C4-2B (cell line): ENCODE measurements around the gene PNLDC1.
"Not testable (repeated sequence)": the region's sequence is repeated elsewhere in the genome, so short reads cannot be mapped to it uniquely, and the experiment has no call there.

Experiments
- H3K27ac ChIP-seq: fragments of 450-650 bp; 2 replicates; pipeline ENCODE4 v1.5.1; 2017
- ZFX ChIP-seq: fragments of 450-650 bp; IDR thresholded peaks from 2 replicates; pipeline ENCODE4 v1.6.1; 2017
- TF ChIP-seq, protein P1 (sequence below): fragments of 450-650 bp; conservative IDR thresholded peaks from 2 replicates; pipeline ENCODE4 v1.5.1; 2017; ENCODE audit warnings: mild to moderate bottlenecking

PNLDC1 gene

DNA sequence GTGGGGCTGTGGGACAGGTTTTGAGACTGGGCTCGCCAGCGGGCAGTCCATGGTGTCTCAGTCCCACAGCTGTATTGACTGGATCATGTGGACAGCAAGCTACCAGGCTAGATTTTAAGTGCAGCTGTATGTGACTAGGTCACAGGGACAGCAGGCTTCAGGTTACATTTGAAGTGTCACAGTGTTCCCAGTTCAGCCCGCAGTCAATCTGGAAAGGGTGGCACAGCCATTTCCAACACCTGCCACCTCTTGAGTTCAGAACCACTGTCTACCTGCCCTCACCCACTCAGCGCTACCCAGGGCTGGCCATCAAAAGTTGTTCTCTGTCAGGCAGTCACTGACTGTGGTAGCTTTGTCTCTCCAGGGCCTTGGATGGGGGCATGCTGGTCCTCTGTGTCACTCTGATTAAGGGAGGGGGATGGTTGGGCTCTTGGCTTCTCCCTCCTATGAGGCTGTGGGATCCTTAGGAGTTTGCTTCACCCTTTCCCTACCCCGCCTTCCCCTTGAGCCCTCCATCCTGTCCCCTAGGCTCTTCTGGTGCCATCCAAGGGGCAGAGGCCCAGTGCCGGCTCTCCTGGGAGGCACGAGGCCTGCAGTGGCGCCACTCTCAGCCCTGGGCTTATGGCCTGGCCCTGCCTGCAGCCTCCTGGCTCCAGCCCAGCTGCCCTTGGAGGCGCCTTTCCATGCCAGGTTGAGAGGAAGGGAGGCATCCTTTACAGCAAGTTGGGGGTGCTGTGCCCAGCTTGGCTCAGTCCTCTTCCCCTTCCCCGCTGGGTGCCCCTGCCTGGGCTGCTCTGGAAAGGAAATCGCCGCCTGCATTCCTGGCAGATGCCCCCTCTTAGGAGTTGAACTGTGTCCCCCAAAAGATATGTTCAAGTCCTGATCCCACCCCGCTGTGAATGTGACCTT, 44.9 kb downstream of the PNLDC1 start:
- no peak for TF ChIP-seq ZFX
- H3K27ac ChIP-seq, result no peak overlapping the region

DNA sequence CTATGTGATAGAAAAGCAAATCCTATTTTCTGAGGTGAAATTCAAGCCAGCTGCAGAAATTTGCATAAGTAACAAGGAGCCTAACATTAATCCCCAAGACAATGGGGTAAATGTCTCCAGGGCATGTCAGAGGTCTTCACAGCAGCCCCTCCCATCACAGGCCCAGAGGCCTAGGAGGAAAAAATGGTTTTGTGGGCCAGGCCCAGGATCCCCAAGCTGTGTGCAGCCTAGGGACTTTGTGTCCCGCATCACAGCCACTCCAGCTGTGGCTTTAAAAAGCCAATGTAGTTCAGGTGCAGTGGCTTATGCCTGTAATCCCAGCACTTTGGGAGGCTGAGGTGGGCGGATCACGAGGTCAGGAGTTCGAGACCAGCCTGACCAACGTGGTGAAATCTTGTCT, 48.5 kb downstream of the PNLDC1 start:
- H3K27ac ChIP-seq, result not testable (repeated sequence)

DNA sequence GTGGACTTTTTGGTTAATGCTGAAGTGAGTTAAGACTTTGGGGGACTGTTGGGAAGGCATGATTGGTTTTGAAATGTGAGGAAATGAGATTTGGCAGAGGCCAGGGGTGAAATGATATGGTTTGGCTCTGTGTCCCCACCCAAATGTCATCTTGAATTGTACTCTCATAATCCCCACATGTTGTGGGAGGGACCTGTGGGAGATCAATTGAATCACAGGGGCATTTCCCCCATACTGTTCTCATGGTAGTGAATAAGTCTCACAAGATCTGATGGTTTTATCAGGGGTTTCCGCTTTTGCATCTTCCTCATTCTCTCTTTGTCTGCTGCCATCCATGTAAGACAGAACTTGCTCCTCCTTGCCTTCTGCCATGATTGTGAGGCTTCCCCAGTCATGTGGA, 49.8 kb downstream of the PNLDC1 start:
- not testable (repeated sequence) for H3K27ac ChIP-seq

DNA sequence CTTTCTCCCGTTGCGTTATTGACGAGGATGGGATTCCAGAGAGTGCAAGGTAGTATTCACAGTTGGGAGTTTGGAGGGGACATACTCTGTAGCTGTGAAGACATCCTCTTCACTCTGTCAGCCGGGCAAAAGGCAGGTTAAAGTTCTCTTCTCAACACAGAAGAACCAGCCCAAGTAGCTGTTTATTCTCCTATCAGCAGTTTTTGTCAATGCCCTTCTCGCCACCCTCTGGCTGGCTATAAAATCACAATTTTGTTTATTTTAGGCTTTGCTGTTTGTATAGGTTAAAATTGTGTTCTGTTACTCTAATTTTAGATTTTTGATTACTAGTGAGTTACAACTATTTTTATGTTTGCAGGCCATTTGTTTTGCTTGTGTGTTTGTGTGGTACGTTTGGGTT, 52.8 kb downstream of the PNLDC1 start:
- TF ChIP-seq ZFX, result no peak
- TF ChIP-seq, protein P1, sequence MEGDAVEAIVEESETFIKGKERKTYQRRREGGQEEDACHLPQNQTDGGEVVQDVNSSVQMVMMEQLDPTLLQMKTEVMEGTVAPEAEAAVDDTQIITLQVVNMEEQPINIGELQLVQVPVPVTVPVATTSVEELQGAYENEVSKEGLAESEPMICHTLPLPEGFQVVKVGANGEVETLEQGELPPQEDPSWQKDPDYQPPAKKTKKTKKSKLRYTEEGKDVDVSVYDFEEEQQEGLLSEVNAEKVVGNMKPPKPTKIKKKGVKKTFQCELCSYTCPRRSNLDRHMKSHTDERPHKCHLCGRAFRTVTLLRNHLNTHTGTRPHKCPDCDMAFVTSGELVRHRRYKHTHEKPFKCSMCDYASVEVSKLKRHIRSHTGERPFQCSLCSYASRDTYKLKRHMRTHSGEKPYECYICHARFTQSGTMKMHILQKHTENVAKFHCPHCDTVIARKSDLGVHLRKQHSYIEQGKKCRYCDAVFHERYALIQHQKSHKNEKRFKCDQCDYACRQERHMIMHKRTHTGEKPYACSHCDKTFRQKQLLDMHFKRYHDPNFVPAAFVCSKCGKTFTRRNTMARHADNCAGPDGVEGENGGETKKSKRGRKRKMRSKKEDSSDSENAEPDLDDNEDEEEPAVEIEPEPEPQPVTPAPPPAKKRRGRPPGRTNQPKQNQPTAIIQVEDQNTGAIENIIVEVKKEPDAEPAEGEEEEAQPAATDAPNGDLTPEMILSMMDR, result peak; percentile 50
- no peak overlapping the region for H3K27ac ChIP-seq

DNA sequence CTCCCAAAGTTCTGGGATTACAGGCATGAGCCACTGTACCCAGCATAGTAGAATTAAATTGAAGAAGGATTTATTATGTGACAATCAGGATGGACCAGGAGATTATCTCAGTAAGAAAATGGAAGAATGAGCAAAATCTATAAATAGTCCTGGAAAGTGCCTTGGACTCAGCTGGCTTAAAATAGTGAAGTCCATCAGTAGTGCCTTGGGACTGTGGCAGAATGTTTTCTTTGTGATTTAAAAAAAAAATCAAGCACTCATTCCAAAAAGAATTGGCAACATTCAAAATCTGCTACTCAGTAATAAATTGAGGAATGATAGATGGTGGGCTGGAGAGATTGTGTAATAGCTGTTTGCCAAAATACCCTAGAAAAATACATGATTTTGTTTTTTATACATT, 53.7 kb downstream of the PNLDC1 start:
- no peak overlapping the region for H3K27ac ChIP-seq
- TF ChIP-seq, protein P1, result no peak
- TF ChIP-seq ZFX, result no peak

DNA sequence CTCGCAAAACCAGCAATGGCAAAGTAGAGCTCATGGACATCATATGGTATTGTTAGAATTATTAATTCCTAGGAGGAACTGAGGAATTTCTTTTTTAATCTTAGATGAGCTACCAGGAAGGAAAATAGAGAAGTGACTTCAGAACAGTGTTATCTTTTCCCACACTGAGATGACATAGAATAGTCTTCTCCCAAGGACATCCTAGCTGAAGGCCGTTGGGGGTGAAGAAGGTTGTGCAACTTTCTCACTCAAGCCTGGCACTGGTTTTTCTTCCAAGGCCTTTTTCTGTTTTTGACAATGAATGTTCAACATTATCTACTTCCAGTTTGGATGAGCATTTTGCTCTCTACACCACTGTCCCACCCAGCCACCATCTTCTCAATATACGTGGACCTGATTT, 54.9 kb downstream of the PNLDC1 start:
- no peak for TF ChIP-seq ZFX
- TF ChIP-seq, protein P1, result no peak

DNA sequence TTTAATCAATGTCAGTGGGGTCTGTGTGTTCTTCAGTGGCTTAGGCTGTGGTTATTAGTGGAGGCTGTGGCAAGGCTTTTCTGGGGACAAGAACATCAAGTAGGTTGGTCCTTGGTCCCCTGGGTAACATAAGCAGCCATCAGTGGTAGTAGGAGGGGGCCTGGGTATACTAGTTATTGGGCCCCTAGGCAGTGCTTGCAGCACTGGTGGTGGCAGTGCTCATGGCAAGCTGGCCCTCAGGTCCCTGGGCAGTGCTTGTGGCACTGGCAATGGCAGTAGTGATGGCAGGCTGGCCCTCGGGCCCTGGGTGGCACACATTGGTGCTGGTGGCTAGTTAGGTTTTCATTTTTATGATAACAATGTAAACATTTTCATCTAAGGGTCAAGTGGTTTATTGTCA, 58.2 kb downstream of the PNLDC1 start:
- no peak overlapping the region for H3K27ac ChIP-seq
- TF ChIP-seq, protein P1, result no peak

More for the DNA sequence above, 54.9 kb downstream of the PNLDC1 start:
- H3K27ac ChIP-seq, result no peak overlapping the region

DNA sequence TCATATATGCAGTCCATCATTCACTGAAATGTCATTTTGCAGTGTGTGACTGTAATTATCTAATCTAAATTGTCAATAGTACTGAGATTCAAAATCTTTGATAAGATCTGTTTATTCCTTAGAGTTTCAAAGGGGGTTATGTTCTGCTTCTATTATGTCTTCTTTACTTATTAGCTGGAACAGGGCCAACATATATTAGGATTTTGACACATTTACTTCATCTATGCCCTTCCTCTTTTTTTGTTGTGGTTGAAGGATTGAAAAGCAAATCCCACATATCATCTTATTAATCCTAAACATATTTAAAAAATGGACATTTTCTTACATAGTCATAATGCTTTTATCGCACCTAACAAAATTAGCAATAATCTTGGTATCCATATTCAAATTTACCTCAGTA, 60.4 kb downstream of the PNLDC1 start:
- TF ChIP-seq, protein P1, result no peak
- TF ChIP-seq ZFX, result no peak
- no peak overlapping the region for H3K27ac ChIP-seq

DNA sequence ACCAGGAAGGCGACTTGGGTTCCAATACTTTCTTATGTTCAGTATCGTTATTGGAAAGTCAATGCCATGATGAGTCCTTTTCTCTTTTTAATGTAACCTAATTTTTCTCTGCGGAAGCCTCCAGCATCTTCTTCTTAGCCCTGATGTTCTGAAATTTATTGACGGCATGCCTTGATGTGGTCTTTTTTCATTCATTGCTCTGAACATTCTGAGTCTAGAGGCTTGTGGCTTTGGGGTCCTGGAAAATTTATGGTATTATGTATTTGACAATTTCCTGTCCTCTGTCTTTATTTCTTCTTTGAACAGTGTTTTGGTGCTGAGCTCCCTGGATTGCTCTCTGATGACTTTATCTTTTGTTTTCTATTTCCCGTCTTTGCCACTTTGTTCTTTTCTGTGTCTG, 62.0 kb downstream of the PNLDC1 start:
- TF ChIP-seq, protein P1, result no peak
- no peak for TF ChIP-seq ZFX
- no peak overlapping the region for H3K27ac ChIP-seq
